ENCODE data around the gene HNRNPUL2. TPM values are rescaled to one million over a fixed set of nuclear protein-coding genes. Genes with fewer than 3 reads are reported as not detected.

Gene HNRNPUL2
- total and polyA plus RNA-seq, 9 of the 15 experiments (the other 6 are each of a cell fraction or from before 2014, with no cell fraction given): 0.89 to 44.3 (median 15.2) TPM

DNA sequence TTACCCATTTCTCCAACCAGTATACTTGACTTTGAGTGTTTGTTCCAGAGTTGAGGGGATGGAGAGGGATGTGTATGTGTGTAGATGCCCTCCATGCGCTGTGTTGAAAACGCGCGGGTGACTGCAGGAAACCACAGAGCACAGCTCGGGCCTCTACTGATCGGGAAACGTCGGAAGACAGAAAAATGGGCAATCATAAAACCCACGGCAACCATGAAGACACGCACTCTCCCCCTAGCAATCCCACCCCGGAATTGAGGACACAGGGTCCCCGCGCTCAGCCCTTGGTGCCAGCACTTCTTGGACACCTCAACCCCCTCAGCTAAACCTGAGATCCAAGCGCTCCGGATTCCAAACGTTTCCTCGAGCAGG, 56.0 kb downstream of the HNRNPUL2 start:
- in situ Hi-C loops (cut with MboI): no loop called here
- 0% methylated on average over 17 of the region's 17 CpGs for WGBS (ENCODE audit: insufficient coverage, low coverage, missing lambda C conversion rate)
- TF ChIP-seq NFE2L1 (tag; IDR thresholded peaks at IDR 0.05; ENCODE audit: borderline replicate concordance, low read depth): no peak
- TF ChIP-seq, protein P1, sequence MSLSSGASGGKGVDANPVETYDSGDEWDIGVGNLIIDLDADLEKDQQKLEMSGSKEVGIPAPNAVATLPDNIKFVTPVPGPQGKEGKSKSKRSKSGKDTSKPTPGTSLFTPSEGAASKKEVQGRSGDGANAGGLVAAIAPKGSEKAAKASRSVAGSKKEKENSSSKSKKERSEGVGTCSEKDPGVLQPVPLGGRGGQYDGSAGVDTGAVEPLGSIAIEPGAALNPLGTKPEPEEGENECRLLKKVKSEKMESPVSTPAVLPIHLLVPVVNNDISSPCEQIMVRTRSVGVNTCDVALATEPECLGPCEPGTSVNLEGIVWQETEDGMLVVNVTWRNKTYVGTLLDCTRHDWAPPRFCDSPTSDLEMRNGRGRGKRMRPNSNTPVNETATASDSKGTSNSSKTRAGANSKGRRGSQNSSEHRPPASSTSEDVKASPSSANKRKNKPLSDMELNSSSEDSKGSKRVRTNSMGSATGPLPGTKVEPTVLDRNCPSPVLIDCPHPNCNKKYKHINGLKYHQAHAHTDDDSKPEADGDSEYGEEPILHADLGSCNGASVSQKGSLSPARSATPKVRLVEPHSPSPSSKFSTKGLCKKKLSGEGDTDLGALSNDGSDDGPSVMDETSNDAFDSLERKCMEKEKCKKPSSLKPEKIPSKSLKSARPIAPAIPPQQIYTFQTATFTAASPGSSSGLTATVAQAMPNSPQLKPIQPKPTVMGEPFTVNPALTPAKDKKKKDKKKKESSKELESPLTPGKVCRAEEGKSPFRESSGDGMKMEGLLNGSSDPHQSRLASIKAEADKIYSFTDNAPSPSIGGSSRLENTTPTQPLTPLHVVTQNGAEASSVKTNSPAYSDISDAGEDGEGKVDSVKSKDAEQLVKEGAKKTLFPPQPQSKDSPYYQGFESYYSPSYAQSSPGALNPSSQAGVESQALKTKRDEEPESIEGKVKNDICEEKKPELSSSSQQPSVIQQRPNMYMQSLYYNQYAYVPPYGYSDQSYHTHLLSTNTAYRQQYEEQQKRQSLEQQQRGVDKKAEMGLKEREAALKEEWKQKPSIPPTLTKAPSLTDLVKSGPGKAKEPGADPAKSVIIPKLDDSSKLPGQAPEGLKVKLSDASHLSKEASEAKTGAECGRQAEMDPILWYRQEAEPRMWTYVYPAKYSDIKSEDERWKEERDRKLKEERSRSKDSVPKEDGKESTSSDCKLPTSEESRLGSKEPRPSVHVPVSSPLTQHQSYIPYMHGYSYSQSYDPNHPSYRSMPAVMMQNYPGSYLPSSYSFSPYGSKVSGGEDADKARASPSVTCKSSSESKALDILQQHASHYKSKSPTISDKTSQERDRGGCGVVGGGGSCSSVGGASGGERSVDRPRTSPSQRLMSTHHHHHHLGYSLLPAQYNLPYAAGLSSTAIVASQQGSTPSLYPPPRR (CRISPR knock-in tag; IDR thresholded peaks at IDR 0.05; ENCODE audit: borderline replicate concordance): 0 out of 2 replicates have a peak, but pooled peaks have one; percentile 10
- no peak for TF ChIP-seq ZNF445 (CRISPR knock-in tag; IDR thresholded peaks at IDR 0.05; ENCODE audit: low read depth)
- TF ChIP-seq MTA2 (IDR thresholded peaks at IDR 0.05; ENCODE audit: low read depth): no peak
- 0 out of 4 replicates have a peak, but pooled peaks of 1 of the 2 experiments have one; percentile 5 for TF ChIP-seq SIN3A (IDR thresholded peaks at IDR 0.05; ENCODE audit: borderline replicate concordance in 2 of 2, control insufficient read depth in 1 of 2, low read depth in 2 of 2, low read length in 2 of 2)
- TF ChIP-seq, protein P2, sequence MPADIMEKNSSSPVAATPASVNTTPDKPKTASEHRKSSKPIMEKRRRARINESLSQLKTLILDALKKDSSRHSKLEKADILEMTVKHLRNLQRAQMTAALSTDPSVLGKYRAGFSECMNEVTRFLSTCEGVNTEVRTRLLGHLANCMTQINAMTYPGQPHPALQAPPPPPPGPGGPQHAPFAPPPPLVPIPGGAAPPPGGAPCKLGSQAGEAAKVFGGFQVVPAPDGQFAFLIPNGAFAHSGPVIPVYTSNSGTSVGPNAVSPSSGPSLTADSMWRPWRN (IDR thresholded peaks at IDR 0.05; ENCODE audit: low read depth): no peak
- TF ChIP-seq, protein P3, sequence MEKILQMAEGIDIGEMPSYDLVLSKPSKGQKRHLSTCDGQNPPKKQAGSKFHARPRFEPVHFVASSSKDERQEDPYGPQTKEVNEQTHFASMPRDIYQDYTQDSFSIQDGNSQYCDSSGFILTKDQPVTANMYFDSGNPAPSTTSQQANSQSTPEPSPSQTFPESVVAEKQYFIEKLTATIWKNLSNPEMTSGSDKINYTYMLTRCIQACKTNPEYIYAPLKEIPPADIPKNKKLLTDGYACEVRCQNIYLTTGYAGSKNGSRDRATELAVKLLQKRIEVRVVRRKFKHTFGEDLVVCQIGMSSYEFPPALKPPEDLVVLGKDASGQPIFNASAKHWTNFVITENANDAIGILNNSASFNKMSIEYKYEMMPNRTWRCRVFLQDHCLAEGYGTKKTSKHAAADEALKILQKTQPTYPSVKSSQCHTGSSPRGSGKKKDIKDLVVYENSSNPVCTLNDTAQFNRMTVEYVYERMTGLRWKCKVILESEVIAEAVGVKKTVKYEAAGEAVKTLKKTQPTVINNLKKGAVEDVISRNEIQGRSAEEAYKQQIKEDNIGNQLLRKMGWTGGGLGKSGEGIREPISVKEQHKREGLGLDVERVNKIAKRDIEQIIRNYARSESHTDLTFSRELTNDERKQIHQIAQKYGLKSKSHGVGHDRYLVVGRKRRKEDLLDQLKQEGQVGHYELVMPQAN (IDR thresholded peaks at IDR 0.05; ENCODE audit: borderline replicate concordance): peak; percentile 12; the same call in 1 of the 2 replicates
- TF ChIP-seq FOXK1 (CRISPR knock-in tag; IDR thresholded peaks at IDR 0.05; ENCODE audit: borderline replicate concordance): no peak
- TF ChIP-seq, protein P4, sequence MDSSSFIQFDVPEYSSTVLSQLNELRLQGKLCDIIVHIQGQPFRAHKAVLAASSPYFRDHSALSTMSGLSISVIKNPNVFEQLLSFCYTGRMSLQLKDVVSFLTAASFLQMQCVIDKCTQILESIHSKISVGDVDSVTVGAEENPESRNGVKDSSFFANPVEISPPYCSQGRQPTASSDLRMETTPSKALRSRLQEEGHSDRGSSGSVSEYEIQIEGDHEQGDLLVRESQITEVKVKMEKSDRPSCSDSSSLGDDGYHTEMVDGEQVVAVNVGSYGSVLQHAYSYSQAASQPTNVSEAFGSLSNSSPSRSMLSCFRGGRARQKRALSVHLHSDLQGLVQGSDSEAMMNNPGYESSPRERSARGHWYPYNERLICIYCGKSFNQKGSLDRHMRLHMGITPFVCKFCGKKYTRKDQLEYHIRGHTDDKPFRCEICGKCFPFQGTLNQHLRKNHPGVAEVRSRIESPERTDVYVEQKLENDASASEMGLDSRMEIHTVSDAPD (CRISPR knock-in tag; IDR thresholded peaks at IDR 0.05): no peak
- TF ChIP-seq PRMT5 (CRISPR knock-in tag; IDR thresholded peaks at IDR 0.05): no peak
- TF ChIP-seq SAP30 (IDR thresholded peaks at IDR 0.05; ENCODE audit: borderline replicate concordance, insufficient read depth, low read depth, low read length, poor library complexity, severe bottlenecking): peak; percentile 0
- 0 out of 2 replicates have a peak, but pooled peaks have one; percentile 28 for TF ChIP-seq L3MBTL2 (IDR thresholded peaks at IDR 0.05)

More for the DNA sequence above, 56.0 kb downstream of the HNRNPUL2 start:
- Histone ChIP-seq H3K79me2 (ENCODE audit: control insufficient read depth, insufficient read depth, low read length) (peaks cover 83% of the 10 kb centered on the region), H3K9ac (ENCODE audit: insufficient read depth in 1 of 2, low read depth in 2 of 2, low read length in 2 of 2) (peak overlapping the region; percentile 94 to 100), H3K36me3 (ENCODE audit: control insufficient read depth, insufficient read depth, low read length) (peaks cover 59% of the 10 kb centered on the region), H3K27me3 (ENCODE audit: control insufficient read depth in 2 of 2, insufficient read depth in 2 of 2, low read length in 2 of 2) (no peaks in the 10 kb centered on the region), H2AFZ (ENCODE audit: low read depth, low read length) (peak overlapping the region; percentile 77), H4K20me1 (replicated peaks; ENCODE audit: control insufficient read depth, insufficient read depth, low read length) (peaks cover 4% of the 10 kb centered on the region; the same call in 1 of the 2 replicates), H3K9me1 (ENCODE audit: control insufficient read depth, insufficient read depth, low read length) (no peaks in the 10 kb centered on the region), H3K4me1 (replicated peaks in 1 of 2; ENCODE audit: control insufficient read depth in 2 of 2, insufficient read depth in 2 of 2, low read length in 2 of 2) (peaks cover 33 to 59% of the 10 kb centered on the region in 2 experiments; a peak in 4 of 5 replicates), H3K9me3 (replicated peaks; ENCODE audit: control insufficient read depth, insufficient read depth, low read depth, low read length) (no peaks in the 10 kb centered on the region), H3K4me3 (peak overlapping the region; percentile 91), H3K4me2 (ENCODE audit: insufficient read depth, low read length) (peak overlapping the region; percentile 86), H3K27ac (ENCODE audit: extremely low read depth, low read depth, low read length) (peak overlapping the region; percentile 94)
- ATAC-seq (peak; percentile 12), FAIRE-seq (no peak), DNase-seq (ENCODE audit: extremely low read depth in 1 of 4, low spot score in 3 of 4) (no peak)
- intact Hi-C loops (cut with micrococcal nuclease): loop anchor here (5.0 kb wide), 1 partner anchor 69 kb away; the partner anchor contains the start of gene MTA2
- ChIA-PET CTCF (ENCODE audit: low intra/inter-chr PET ratio) (no interaction called here), POLR2A (interaction anchor here (0.5 to 8.8 kb wide), 25 partner anchors 8 to 1514 kb away, joined by 3 to 83 read pairs (median 5); partner anchors contain the start of genes B3GAT3, EEF1G, GANAB and HNRNPUL2)
- no TSS peak for BruUV-seq (replicated peaks)
